ENCODE measurements around the gene HOXB1.

HOXB1 gene

GRCh38 chr17:48530887-48531272, at the start of gene HOXB1:
Gene HOXB1 (minus strand): TSS chr17:48531011. CDS start chr17:48530904, 107 bp downstream.
- no peak for DNase-seq

- no peak for DNase-seq
Measured at GRCh38 chr17:48579760-48580554, 49.1 kb upstream of the HOXB1 start.

DNA sequence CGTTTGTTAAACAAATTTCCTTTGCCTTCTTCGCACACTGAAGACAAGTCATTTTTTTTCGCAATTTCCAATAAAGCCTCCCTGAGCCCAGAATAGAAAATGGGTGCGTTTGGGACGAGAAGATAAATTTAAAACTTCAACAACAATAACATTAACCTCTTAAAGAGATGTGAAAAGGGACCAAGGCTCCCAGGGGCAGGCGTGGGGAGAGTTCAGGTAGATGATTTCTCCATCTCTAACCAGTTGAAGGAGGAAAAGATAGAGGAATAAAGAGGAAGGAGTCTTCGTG, 48.6 kb upstream of the HOXB1 start:
- DNase-seq = no peak

GRCh38 chr17:48578616-48579470, 48.0 kb upstream of the HOXB1 start:
- no peak for DNase-seq

DNA sequence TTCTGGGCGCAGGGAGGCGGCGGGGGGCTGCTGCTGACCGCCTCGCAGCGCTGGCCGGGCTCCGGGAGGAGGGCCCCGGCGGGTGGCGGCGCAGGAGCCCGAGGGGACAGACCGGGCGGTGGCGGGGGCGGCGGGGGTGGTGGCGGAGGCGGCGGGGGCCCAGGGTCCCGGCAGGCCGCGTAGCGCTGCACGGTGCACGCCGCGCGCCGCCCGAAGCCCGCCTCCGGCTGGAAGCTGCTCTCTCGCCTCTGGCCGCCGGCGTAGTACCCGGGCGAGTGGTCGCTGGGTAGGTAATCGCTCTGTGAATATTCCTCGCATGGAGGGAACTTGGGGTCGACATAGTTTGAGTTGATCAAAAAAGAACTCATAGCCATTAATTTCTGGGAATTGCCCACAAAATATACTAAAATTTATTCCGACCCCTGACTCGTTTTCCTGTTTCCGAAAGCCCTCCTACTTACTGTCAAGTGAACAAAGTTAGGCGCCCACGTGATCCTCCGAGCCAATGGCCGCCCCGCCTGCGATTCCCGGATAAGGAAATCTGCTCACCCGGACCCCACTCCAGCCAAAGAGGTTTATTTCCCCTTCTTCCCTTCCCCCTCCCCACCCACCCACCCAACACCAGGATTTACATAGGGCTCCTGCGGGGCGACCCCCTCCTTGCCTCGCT, 47.3 kb upstream of the HOXB1 start, which contains the start of gene HOXB4:
TSS of gene HOXB4 (minus strand) at position 405 of the 670 bp plus-strand sequence. CDS start at position 374, 31 bp downstream.
- DNase-seq = peak; percentile 25

- no peak for DNase-seq
Measured at GRCh38 chr17:48577330-48577945, 46.6 kb upstream of the HOXB1 start.

GRCh38 chr17:48576479-48577309, 45.9 kb upstream of the HOXB1 start:
- no peak for DNase-seq

- no peak for DNase-seq
Measured at GRCh38 chr17:48575673-48576478, 45.1 kb upstream of the HOXB1 start.

- DNase-seq = no peak
Measured at GRCh38 chr17:48575066-48575582, 44.3 kb upstream of the HOXB1 start.

DNA sequence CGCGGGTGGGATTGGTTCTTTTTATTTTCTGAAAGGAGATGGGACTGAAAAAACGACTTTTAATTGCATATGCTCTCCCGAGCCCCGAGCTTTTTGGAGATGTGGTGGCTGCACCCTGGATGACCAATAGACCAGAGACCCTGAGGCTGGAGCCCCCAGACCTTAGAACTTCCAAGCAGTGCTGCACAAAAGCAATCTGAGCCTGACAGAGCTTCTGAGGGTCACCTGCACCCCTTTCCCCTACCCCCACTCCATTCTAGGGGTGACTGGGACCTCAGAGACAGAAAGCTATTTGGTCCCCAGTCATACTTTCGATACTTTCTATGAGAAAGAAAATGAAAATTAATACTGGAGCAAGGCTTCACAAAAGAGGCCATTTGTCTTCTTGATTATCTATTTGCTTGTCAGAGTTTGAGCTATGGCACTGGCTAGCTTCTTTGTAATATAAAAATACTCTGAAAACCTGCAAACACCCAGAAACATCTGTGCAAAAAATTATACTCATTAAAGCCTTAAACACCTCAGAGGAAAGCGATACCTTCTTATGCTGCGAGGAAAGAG, 43.8 kb upstream of the HOXB1 start:
- no peak for DNase-seq

DNA sequence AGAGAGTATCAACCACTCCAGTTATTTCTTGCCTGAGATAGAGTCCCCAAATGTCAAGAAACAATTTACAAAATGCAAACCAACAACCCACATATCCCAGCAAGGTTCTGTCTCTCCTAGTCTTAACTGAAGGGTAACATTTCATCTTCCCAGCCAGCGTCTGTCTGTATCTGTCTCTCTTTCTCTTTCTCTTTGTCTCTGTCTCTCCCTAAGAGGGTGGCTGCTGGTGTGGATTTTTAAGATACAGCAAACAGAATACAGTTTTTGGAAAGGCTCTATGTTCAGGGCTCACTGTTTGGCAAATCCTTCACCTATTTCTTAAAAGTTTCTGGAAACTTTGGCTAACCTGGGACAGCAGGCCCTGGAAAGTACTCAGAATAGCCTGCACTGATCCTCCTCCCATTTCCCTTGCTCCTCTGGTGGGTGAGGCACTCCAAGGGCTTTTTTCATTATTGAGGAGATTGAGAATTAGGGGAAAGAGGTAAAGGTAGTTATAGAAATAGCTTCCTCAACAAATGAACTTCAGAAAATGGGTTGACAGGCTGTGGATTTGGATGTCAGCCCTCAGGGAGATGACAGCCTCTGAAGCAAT, 41.1 kb upstream of the HOXB1 start:
- DNase-seq = no peak

- no peak for DNase-seq
Measured at GRCh38 chr17:48571024-48571818, 40.4 kb upstream of the HOXB1 start.

DNA sequence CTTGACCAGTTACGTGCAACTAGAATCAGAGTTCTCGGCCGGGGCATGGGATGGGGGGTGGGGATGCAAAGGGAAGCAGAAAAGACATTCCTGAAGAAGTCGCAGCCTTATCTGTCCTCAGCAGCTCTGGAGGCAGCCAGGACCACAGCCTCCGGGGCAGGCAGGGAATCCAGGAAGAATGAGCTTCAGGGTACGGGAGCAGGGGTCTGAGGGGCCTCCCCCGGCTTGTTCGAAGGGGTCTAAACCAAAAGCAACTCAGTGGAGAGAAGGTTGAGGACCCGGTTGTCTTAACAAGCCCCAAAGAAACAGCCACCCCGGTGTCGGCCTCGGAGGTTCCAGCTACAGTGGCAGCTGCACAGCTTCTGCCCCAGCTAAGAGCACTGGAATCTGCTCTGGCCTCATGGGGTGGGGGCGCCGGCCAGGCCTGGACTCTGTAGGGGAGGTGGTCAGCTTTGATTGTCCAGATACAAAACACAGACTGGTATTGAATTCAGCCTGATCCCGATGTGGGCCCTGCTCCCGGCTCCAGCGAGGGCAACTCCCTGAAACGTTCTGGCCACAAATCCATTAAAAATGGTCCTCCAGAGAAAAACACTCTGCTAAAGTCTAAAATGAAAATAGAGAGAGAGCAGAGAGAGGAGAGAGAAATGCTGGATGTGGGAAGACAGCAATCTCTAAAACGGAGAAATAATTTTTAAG, 39.7 kb upstream of the HOXB1 start:
- no peak for DNase-seq

- no peak for DNase-seq
Measured at GRCh38 chr17:48569674-48570324, 39.0 kb upstream of the HOXB1 start.

DNA sequence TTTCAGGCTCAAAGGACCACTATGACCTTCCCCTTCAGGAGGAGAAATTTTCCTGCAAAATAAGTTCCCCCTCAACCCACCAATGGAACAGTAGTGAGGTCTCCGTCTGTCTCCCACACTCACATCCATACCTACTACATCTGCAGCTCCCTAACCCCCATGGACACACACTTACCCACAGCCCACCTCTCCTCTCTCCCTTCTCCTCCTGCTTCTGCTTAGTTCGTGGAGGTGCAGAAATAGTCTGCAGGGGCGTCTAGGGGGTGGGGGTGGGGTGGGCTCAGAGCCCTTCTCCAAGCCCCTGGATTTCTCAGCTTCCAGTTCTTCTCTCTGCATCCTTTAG, 38.4 kb upstream of the HOXB1 start:
- DNase-seq = no peak

GRCh38 chr17:48568499-48569239, 37.9 kb upstream of the HOXB1 start:
- no peak for DNase-seq

DNA sequence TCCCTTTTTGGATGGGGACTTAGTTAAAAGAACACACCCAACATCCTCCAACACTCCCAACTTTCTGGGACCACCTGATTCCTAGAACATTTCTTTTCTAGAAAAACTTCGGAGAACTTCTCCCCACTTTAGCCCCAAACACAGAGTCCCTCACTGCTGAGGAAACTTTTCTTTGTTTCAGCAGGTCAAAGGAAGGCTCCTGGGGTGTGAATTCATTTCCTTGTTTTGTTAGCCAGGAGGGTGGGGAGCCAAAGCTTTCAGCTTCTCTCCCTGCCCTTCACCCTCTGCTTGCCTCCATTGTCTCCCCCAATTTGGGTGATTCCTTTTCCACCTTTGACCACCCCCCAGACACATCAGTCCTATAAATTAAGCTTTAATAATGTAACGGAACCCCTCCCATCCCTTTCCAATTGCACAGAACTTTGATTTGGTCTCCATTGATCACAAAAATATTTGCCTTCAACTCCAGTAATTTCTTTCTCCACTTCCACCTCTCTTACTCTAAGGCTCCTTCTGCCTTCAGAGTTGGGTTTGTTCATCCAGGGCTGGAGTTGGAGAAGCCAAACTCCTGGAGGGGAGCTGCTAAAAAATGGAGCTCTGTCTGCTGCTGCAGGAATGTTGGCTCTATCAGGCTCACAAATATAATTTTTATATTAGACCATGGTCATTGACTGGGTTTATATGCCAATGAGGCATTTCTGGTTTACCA, 37.0 kb upstream of the HOXB1 start:
- no peak for DNase-seq

All from T1000 (cell line).